Calu3 (cell line): ENCODE results near the gene TP53TG3E. TPM values are rescaled to one million over a fixed set of nuclear protein-coding genes. Genes with fewer than 3 reads are reported as not detected.
"Not testable (repeated sequence)": the region's sequence is repeated elsewhere in the genome, so short reads cannot be mapped to it uniquely, and the experiment has no call there.

ENCODE experiments used
- Bru-seq: library from RNA; stranded (reverse); fragments of 400-500 nt; gene quantifications from one replicate; lab custom pipeline; 2021; lab: Mats Ljungman, UMichigan
- BruChase-seq, 2 experiments: library from RNA; stranded (reverse); fragments of 400-500 nt; gene quantifications; one replicate each; lab custom pipeline; 2021; lab: Mats Ljungman, UMichigan
- BruUV-seq: library from RNA; stranded (reverse); fragments of 400-500 nt; replicated peaks from 2 replicates; lab custom pipeline; 2021; lab: Mats Ljungman, UMichigan
- CTCF ChIA-PET: fragments of 300-600 bp; sonication (Branson Sonifier 250); formaldehyde crosslinking; loops from one replicate; lab custom pipeline; 2022; ENCODE audit warnings: antibody characterized with exemption; lab: Charles Lee
- DNase-seq: peaks from one replicate; pipeline ENCODE4 v3.0.0; 2022
- H3K27ac Mint-ChIP-seq: one replicate; pipeline ENCODE4 v1.8.0; 2022; ENCODE audit warnings: mixed read lengths; ENCODE audit not compliant: unreplicated experiment
- H3K27me3 Mint-ChIP-seq: one replicate; pipeline ENCODE4 v1.8.0; 2022; ENCODE audit warnings: mixed read lengths; ENCODE audit not compliant: unreplicated experiment
- H3K36me3 Mint-ChIP-seq: one replicate; pipeline ENCODE4 v1.8.0; 2022; ENCODE audit warnings: mild to moderate bottlenecking, moderate library complexity, mixed read lengths; ENCODE audit not compliant: insufficient read depth, unreplicated experiment
- H3K4me1 Mint-ChIP-seq: one replicate; pipeline ENCODE4 v1.8.0; 2022; ENCODE audit warnings: mild to moderate bottlenecking, low read depth, mixed read lengths; ENCODE audit not compliant: unreplicated experiment
- H3K4me3 Mint-ChIP-seq: one replicate; pipeline ENCODE4 v1.8.0; 2022; ENCODE audit warnings: mild to moderate bottlenecking, low read depth, moderate library complexity, mixed read lengths; ENCODE audit not compliant: unreplicated experiment
- H3K9me3 Mint-ChIP-seq: one replicate; pipeline ENCODE4 v1.8.0; 2022; ENCODE audit warnings: low read depth, mixed read lengths; ENCODE audit not compliant: unreplicated experiment
- intact Hi-C: fragments of 100-400 bp; cut with micrococcal nuclease; formaldehyde crosslinking; loops from one replicate; pipeline ENCODE4 v1.10.0; 2022; ENCODE audit not compliant: unreplicated experiment
- long read RNA-seq: library from polyadenylated mRNA; stranded (forward); transcript quantifications from one replicate; pipeline ENCODE4 v2.0.0, GENCODE V29; 2022
- total RNA-seq: library from RNA; stranded (reverse); gene quantifications from 2 replicates; pipeline ENCODE4 v1.2.3, GENCODE V29; 2022

Gene TP53TG3E
- not detected in 2 replicates for total RNA-seq
- not detected for Bru-seq, nascent RNA
- BruChase-seq, experiment 1, labeled RNA remaining after a 6-hour chase: not detected
- BruChase-seq, experiment 2, labeled RNA remaining after a 2-hour chase: not detected
- long read RNA-seq: 0 reads

- H3K4me3 Mint-ChIP-seq, H3K27ac Mint-ChIP-seq, H3K27me3 Mint-ChIP-seq, BruUV-seq, DNase-seq, H3K4me1 Mint-ChIP-seq, intact Hi-C loops, H3K9me3 Mint-ChIP-seq, H3K36me3 Mint-ChIP-seq, CTCF ChIA-PET: not testable (repeated sequence)
These were observed at the start of gene TP53TG3E for GRCh38 chr16:33304006-33304405. Gene TP53TG3E (plus strand): TSS chr16:33304306. CDS start chr16:33304374, 68 bp downstream.

GRCh38 chr16:33336226-33337012 is 32.3 kb downstream of the TP53TG3E start:
- H3K36me3 Mint-ChIP-seq, H3K27me3 Mint-ChIP-seq, intact Hi-C loops, H3K27ac Mint-ChIP-seq, H3K4me1 Mint-ChIP-seq, H3K4me3 Mint-ChIP-seq, CTCF ChIA-PET, BruUV-seq, H3K9me3 Mint-ChIP-seq: not testable (repeated sequence)
- DNase-seq: peak; percentile 41

GRCh38 chr16:33337627-33338542 is 33.8 kb downstream of the TP53TG3E start:
- BruUV-seq, H3K36me3 Mint-ChIP-seq, H3K27me3 Mint-ChIP-seq, H3K4me1 Mint-ChIP-seq, H3K9me3 Mint-ChIP-seq, intact Hi-C loops, H3K27ac Mint-ChIP-seq, CTCF ChIA-PET, H3K4me3 Mint-ChIP-seq: not testable (repeated sequence)
- DNase-seq: peak; percentile 27

- H3K36me3 Mint-ChIP-seq, H3K27ac Mint-ChIP-seq, BruUV-seq, CTCF ChIA-PET, intact Hi-C loops, H3K4me3 Mint-ChIP-seq, H3K9me3 Mint-ChIP-seq, H3K4me1 Mint-ChIP-seq, H3K27me3 Mint-ChIP-seq: not testable (repeated sequence)
- peak; percentile 5 for DNase-seq
These were observed 34.4 kb downstream of the TP53TG3E start for GRCh38 chr16:33338543-33338951.

- H3K4me3 Mint-ChIP-seq, H3K36me3 Mint-ChIP-seq, intact Hi-C loops, H3K9me3 Mint-ChIP-seq, H3K27ac Mint-ChIP-seq, H3K27me3 Mint-ChIP-seq, CTCF ChIA-PET, BruUV-seq, H3K4me1 Mint-ChIP-seq: not testable (repeated sequence)
- DNase-seq: peak; percentile 23
These were observed 35.3 kb downstream of the TP53TG3E start for GRCh38 chr16:33339093-33340061.

Other genes with a start within 250 kb of the TP53TG3E start
- gene TP53TG3C, start 110.1 kb upstream of the TP53TG3E start, total RNA-seq: not detected in 2 replicates
- gene TP53TG3B, start 56.5 kb downstream of the TP53TG3E start, total RNA-seq: not detected in 2 replicates
- not detected in 2 replicates for gene TP53TG3F, start 155.3 kb downstream of the TP53TG3E start, total RNA-seq